H9 (cell line): ENCODE data around the gene ZNFX1. TPM values are rescaled to one million over a fixed set of nuclear protein-coding genes. Genes with fewer than 3 reads are reported as not detected.

ENCODE experiments used
- DNase-seq: peaks from one replicate; pipeline ENCODE4 v3.0.0-alpha.2; 2017
- H2AFZ ChIP-seq: one replicate; pipeline ENCODE4 v1.6.1; 2013; ENCODE audit warnings: mild to moderate bottlenecking, low read length, control low read depth, moderate library complexity
- H2AK5ac ChIP-seq: 2 replicates; pipeline ENCODE4 v1.6.1; 2013; ENCODE audit warnings: low read length, control low read depth, mixed read lengths; ENCODE audit not compliant: insufficient read length
- H2BK120ac ChIP-seq: one replicate; pipeline ENCODE4 v1.6.1; 2013; ENCODE audit warnings: low read depth, mild to moderate bottlenecking, low read length, control low read depth, inconsistent platforms; ENCODE audit not compliant: poor library complexity, severe bottlenecking
- H2BK12ac ChIP-seq: 2 replicates; pipeline ENCODE4 v1.6.1; 2013; ENCODE audit warnings: low read length, control low read depth, mixed read lengths, low read depth; ENCODE audit not compliant: insufficient read length
- H2BK15ac ChIP-seq: 2 replicates; pipeline ENCODE4 v1.6.1; 2013; ENCODE audit warnings: low read depth, low read length, control low read depth
- H2BK20ac ChIP-seq: one replicate; pipeline ENCODE4 v1.6.1; 2013; ENCODE audit warnings: low read depth, mild to moderate bottlenecking, low read length, control low read depth, inconsistent platforms; ENCODE audit not compliant: poor library complexity, severe bottlenecking
- H2BK5ac ChIP-seq: 2 replicates; pipeline ENCODE4 v1.6.1; 2013; ENCODE audit warnings: low read length, control low read depth, mixed read lengths; ENCODE audit not compliant: insufficient read length
- H3K14ac ChIP-seq: 2 replicates; pipeline ENCODE4 v1.6.1; 2013; ENCODE audit warnings: low read length, control low read depth; ENCODE audit not compliant: insufficient read depth
- H3K18ac ChIP-seq: 2 replicates; pipeline ENCODE4 v1.6.1; 2013; ENCODE audit warnings: low read depth, mild to moderate bottlenecking, mixed read lengths, low read length, control low read depth; ENCODE audit not compliant: insufficient read length
- H3K23ac ChIP-seq: 2 replicates; pipeline ENCODE4 v1.6.1; 2013; ENCODE audit warnings: low read length, control low read depth, mixed read lengths, low read depth; ENCODE audit not compliant: insufficient read length
- H3K23me2 ChIP-seq: 2 replicates; pipeline ENCODE4 v1.6.1; 2013; ENCODE audit warnings: low read depth, mild to moderate bottlenecking, mixed read lengths, low read length, control low read depth; ENCODE audit not compliant: insufficient read length, poor library complexity, severe bottlenecking
- H3K27ac ChIP-seq: 2 replicates; pipeline ENCODE4 v1.5.1; 2013; ENCODE audit warnings: low read length, control low read depth, mixed read lengths, low read depth; ENCODE audit not compliant: insufficient read length
- H3K27me3 ChIP-seq: 2 replicates; pipeline ENCODE4 v1.6.1; 2013; ENCODE audit warnings: low read length, control low read depth, inconsistent platforms; ENCODE audit not compliant: insufficient read depth
- H3K4ac ChIP-seq: 2 replicates; pipeline ENCODE4 v1.6.1; 2013; ENCODE audit warnings: low read depth, mild to moderate bottlenecking, control low read depth, inconsistent platforms, low read length, moderate library complexity
- H3K4me1 ChIP-seq: 2 replicates; pipeline ENCODE4 v1.6.1; 2013; ENCODE audit warnings: low read length, control low read depth, inconsistent platforms; ENCODE audit not compliant: insufficient read depth
- H3K4me2 ChIP-seq: 2 replicates; pipeline ENCODE4 v1.6.1; 2013; ENCODE audit warnings: low read length, control low read depth, mixed read lengths; ENCODE audit not compliant: insufficient read length, insufficient read depth
- H3K56ac ChIP-seq: 2 replicates; pipeline ENCODE4 v1.6.1; 2013; ENCODE audit warnings: low read depth, mild to moderate bottlenecking, mixed read lengths, low read length, control low read depth; ENCODE audit not compliant: insufficient read length
- H3K79me1 ChIP-seq: 2 replicates; pipeline ENCODE4 v1.6.1; 2013; ENCODE audit warnings: low read depth, mild to moderate bottlenecking, moderate library complexity, low read length, control low read depth, inconsistent platforms; ENCODE audit not compliant: insufficient read depth, poor library complexity, severe bottlenecking
- H3K79me2 ChIP-seq: 2 replicates; pipeline ENCODE4 v1.6.1; 2013; ENCODE audit warnings: low read length, control low read depth, inconsistent platforms; ENCODE audit not compliant: insufficient read depth
- H3K9ac ChIP-seq: 2 replicates; pipeline ENCODE4 v1.6.1; 2013; ENCODE audit warnings: low read length, control low read depth, mixed read lengths; ENCODE audit not compliant: insufficient read length; ENCODE audit errors: extremely low read depth
- H3K9me3 ChIP-seq: one replicate; pipeline ENCODE4 v1.6.1; 2013; ENCODE audit warnings: low read depth, low read length, inconsistent platforms; ENCODE audit not compliant: control insufficient read depth
- H3T11ph ChIP-seq: one replicate; pipeline ENCODE4 v1.6.1; 2013; ENCODE audit warnings: mild to moderate bottlenecking, low read length, control low read depth, inconsistent platforms
- H4K20me1 ChIP-seq: one replicate; pipeline ENCODE4 v1.6.1; 2013; ENCODE audit not compliant: control insufficient read depth, insufficient read length, insufficient read depth
- H4K5ac ChIP-seq: 2 replicates; pipeline ENCODE4 v1.6.1; 2013; ENCODE audit warnings: low read depth, mild to moderate bottlenecking, mixed read lengths, low read length, control low read depth; ENCODE audit not compliant: insufficient read length
- H4K8ac ChIP-seq: replicated peaks from 2 replicates; pipeline ENCODE4 v1.6.1; 2013; ENCODE audit warnings: low read length, control low read depth, mixed read lengths, low read depth; ENCODE audit not compliant: insufficient read length
- H4K91ac ChIP-seq: 2 replicates; pipeline ENCODE4 v1.6.1; 2013; ENCODE audit warnings: low read depth, mild to moderate bottlenecking, moderate library complexity, mixed read lengths, low read length, control low read depth; ENCODE audit not compliant: insufficient read length
- H3K27ac Mint-ChIP-seq, 3 experiments: 2 replicates in 2 of 3; 3 replicates in 1 of 3; pipeline ENCODE4 v1.8.0; 2020 to 2021; ENCODE audit warnings: mixed read lengths in 3 of 3, mild to moderate bottlenecking in 1 of 3, moderate library complexity in 1 of 3
- H3K27me3 Mint-ChIP-seq: 2 replicates; pipeline ENCODE4 v1.8.0; 2021; ENCODE audit warnings: low read depth, mild to moderate bottlenecking, moderate library complexity, mixed read lengths
- H3K36me3 Mint-ChIP-seq, 3 experiments: 2 replicates in 2 of 3; 3 replicates in 1 of 3; pipeline ENCODE4 v1.8.0; 2020 to 2021; ENCODE audit warnings: low read depth in 3 of 3, mixed read lengths in 3 of 3; ENCODE audit not compliant: insufficient read depth in 1 of 3
- H3K4me1 Mint-ChIP-seq, 2 experiments: 2 replicates each; pipeline ENCODE4 v1.8.0; 2020; ENCODE audit warnings: mixed read lengths in 2 of 2
- H3K4me3 Mint-ChIP-seq, 2 experiments: 2 replicates in 1 of 2; 3 replicates in 1 of 2; pipeline ENCODE4 v1.8.0; 2020 to 2021; ENCODE audit warnings: mild to moderate bottlenecking in 2 of 2, mixed read lengths in 2 of 2, moderate library complexity in 1 of 2
- H3K9me3 Mint-ChIP-seq, 2 experiments: 2 replicates in 1 of 2; 3 replicates in 1 of 2; pipeline ENCODE4 v1.8.0; 2020; ENCODE audit warnings: mild to moderate bottlenecking in 2 of 2, mixed read lengths in 2 of 2, moderate library complexity in 1 of 2
- WGBS: extraction: QIAGEN DNeasy Blood & Tissue Kit; methylation state at CpG from one replicate; pipeline ENCODE4 v1.1.7; 2013; ENCODE audit warnings: missing lambda C conversion rate, low lambda C conversion rate, mixed read lengths; ENCODE audit not compliant: insufficient read length; ENCODE audit errors: extremely low coverage; 5-methylcytosine and 5-hydroxymethylcytosine counted together
- total RNA-seq: library from RNA; stranded (reverse); gene quantifications from 2 replicates; pipeline ENCODE4 v1.2.1, GENCODE V29; 2021
- TF ChIP-seq, protein P1 (sequence below): fragments of 200-600 bp; sonication (generic); conservative IDR thresholded peaks from 3 replicates; pipeline ENCODE4 v1.8.0; 2021; ENCODE audit warnings: antibody characterized with exemption, mild to moderate bottlenecking

The ZNFX1 gene
- total RNA-seq, 1 experiment from 2014 or later: 13.3 TPM

DNA sequence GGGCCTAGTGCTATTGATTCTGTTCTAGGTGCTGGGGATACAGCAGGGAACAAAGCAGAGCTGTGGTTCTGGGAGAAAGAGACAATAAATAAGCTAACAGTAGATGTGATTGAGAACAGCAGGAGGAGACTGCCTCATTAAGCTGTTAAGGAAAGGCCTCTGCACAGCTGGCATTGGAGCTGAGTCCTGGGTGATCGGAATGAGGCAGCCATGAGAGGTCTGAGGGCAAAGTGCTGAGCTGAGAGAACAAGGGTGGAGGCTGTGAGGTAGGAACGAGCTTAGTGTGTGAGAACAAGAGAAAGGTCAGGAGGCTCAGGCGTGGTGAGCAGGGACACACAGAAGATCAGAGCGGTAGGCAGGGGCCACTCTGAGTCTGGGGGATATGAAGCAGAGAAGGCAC, 40.3 kb downstream of the ZNFX1 start:
- DNase-seq: no peak
- no peak overlapping the region for H4K5ac ChIP-seq
- H3K9me3 ChIP-seq: no peaks in the 10 kb centered on the region
- no peak overlapping the region for H2BK20ac ChIP-seq
- H3K27ac ChIP-seq: no peak overlapping the region
- H3K27me3 ChIP-seq: no peaks in the 10 kb centered on the region
- no peak overlapping the region for H3K18ac ChIP-seq
- TF ChIP-seq, protein P1, sequence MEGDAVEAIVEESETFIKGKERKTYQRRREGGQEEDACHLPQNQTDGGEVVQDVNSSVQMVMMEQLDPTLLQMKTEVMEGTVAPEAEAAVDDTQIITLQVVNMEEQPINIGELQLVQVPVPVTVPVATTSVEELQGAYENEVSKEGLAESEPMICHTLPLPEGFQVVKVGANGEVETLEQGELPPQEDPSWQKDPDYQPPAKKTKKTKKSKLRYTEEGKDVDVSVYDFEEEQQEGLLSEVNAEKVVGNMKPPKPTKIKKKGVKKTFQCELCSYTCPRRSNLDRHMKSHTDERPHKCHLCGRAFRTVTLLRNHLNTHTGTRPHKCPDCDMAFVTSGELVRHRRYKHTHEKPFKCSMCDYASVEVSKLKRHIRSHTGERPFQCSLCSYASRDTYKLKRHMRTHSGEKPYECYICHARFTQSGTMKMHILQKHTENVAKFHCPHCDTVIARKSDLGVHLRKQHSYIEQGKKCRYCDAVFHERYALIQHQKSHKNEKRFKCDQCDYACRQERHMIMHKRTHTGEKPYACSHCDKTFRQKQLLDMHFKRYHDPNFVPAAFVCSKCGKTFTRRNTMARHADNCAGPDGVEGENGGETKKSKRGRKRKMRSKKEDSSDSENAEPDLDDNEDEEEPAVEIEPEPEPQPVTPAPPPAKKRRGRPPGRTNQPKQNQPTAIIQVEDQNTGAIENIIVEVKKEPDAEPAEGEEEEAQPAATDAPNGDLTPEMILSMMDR: no peak
- no peak overlapping the region for H3K23ac ChIP-seq
- no peak overlapping the region for H2BK5ac ChIP-seq
- Mint-ChIP-seq H3K9me3 (no peaks in the 10 kb centered on the region), H3K27ac (peak overlapping the region in 2 of 3 experiments; percentile 7 to 47; a peak in 3 of 7 replicates), H3K4me3 (no peak overlapping the region), H3K36me3 (peaks cover 35 to 93% (median 80%) of the 10 kb centered on the region in 3 experiments; a peak in 6 of 7 replicates), H3K27me3 (no peaks in the 10 kb centered on the region), H3K4me1 (no peaks in the 10 kb centered on the region)
- H3K79me1 ChIP-seq: no peaks in the 10 kb centered on the region
- no peak overlapping the region for H3K9ac ChIP-seq
- H2AK5ac ChIP-seq: no peak overlapping the region
- no peak overlapping the region for H2BK15ac ChIP-seq
- H3T11ph ChIP-seq: no peak overlapping the region
- H3K4me1 ChIP-seq: no peaks in the 10 kb centered on the region
- H2AFZ ChIP-seq: no peak overlapping the region
- H3K23me2 ChIP-seq: no peaks in the 10 kb centered on the region
- H3K4me2 ChIP-seq: no peak overlapping the region
- H3K14ac ChIP-seq: no peak overlapping the region
- no peak overlapping the region for H2BK120ac ChIP-seq
- no peak overlapping the region for H3K4ac ChIP-seq
- no peak overlapping the region for H3K56ac ChIP-seq
- no peak overlapping the region for H2BK12ac ChIP-seq
- WGBS: no CpG with 5 or more reads among the region's 4 CpGs
- H4K8ac ChIP-seq: no peak overlapping the region
- H4K91ac ChIP-seq: no peak overlapping the region
- no peaks in the 10 kb centered on the region for H4K20me1 ChIP-seq
- no peaks in the 10 kb centered on the region for H3K79me2 ChIP-seq
